ENCODE data around the gene PDLIM7.
A peak's percentile ranks its signal among the peaks of the same experiment; 100 is the strongest.

The PDLIM7 gene

DNA sequence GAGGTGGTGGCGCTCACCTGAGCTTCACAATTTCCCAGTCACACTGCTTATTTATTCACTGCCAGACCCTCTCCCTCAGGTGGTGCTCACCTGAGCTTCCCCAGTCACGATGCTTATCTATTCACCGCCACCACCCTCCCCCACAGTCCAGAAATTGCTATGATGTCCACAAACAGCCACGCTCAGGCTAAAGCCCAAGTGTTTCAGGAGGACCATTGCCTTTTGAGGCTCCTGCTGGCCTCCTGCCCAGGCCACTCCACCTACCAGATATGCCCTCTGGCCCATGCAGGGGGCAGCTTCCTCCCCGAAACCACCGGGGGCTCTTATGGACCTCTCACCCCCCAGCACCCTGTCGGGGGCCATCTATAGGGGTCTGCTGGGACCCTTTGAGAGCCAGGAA is 4.6 kb downstream of the PDLIM7 start:
- H3K79me2 ChIP-seq, result no peaks in the 10 kb centered on the region
- H3K9ac ChIP-seq, result no peak overlapping the region
- no peaks in the 10 kb centered on the region for H3K36me3 ChIP-seq (ENCODE audit: control insufficient read depth, insufficient read depth, low read length)
- no peak overlapping the region for H3K4me2 ChIP-seq (ENCODE audit: low read length)
- no peaks in the 10 kb centered on the region for H3K27me3 ChIP-seq (ENCODE audit: control insufficient read depth, insufficient read depth, low read length)
- H2AFZ ChIP-seq, result no peak overlapping the region
- peak overlapping the region; percentile 84 for H3K27ac ChIP-seq
- TF ChIP-seq CTCF (IDR thresholded peaks at IDR 0.05), result no peak
- H3K9me3 ChIP-seq (ENCODE audit: control insufficient read depth, low read length), result no peaks in the 10 kb centered on the region
- H3K4me1 ChIP-seq, result peaks cover 20% of the 10 kb centered on the region
- H3K4me3 ChIP-seq (ENCODE audit: low read depth, low read length), result no peak overlapping the region

- H3K9me3 ChIP-seq (ENCODE audit: control insufficient read depth, low read length), result no peaks in the 10 kb centered on the region
- no peaks in the 10 kb centered on the region for H3K36me3 ChIP-seq (ENCODE audit: control insufficient read depth, insufficient read depth, low read length)
- H3K27ac ChIP-seq, result peak overlapping the region; percentile 84
- no peak overlapping the region for H3K9ac ChIP-seq
- peaks cover 20% of the 10 kb centered on the region for H3K4me1 ChIP-seq
- H2AFZ ChIP-seq, result no peak overlapping the region
- H3K4me2 ChIP-seq (ENCODE audit: low read length), result no peak overlapping the region
- H3K79me2 ChIP-seq, result no peaks in the 10 kb centered on the region
- no peak overlapping the region for H3K4me3 ChIP-seq (ENCODE audit: low read depth, low read length)
- no peaks in the 10 kb centered on the region for H3K27me3 ChIP-seq (ENCODE audit: control insufficient read depth, insufficient read depth, low read length)
- TF ChIP-seq CTCF (IDR thresholded peaks at IDR 0.05), result no peak
Observed at GRCh38 chr5:177491983-177492746, 5.2 kb downstream of the PDLIM7 start.

DNA sequence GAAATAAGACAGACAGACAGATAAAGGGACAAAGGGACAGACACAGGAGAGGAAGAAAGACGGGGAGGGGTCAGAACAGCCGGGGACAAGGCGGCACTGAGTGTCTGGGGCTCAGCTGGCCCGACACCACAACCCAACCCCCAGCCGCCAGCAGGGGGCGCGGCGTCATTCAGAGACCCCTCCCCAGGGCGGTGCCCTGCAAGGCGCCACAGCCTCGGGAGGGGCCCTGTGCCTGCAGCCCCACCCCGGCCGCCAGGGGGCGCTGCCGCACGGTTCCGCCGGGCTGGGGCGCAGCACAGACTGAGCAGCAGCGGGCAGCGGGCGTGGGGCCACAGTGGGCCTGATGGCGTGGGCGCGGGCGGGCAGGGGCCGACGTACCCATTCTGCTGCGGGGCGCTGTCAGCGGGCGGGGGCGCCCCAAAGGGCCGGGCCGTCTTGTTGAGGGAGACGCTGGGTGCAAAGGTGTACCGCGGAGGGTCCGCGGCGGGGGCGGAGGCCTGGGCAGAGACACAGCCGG is 5.9 kb downstream of the PDLIM7 start:
- Histone ChIP-seq H2AFZ (no peak overlapping the region), H3K79me2 (no peaks in the 10 kb centered on the region), H3K9me3 (ENCODE audit: control insufficient read depth, low read length) (no peaks in the 10 kb centered on the region), H3K4me2 (ENCODE audit: low read length) (no peak overlapping the region), H3K9ac (no peak overlapping the region), H3K36me3 (ENCODE audit: control insufficient read depth, insufficient read depth, low read length) (no peaks in the 10 kb centered on the region), H3K27me3 (ENCODE audit: control insufficient read depth, insufficient read depth, low read length) (no peaks in the 10 kb centered on the region), H3K4me3 (ENCODE audit: low read depth, low read length) (no peak overlapping the region), H3K4me1 (peaks cover 19% of the 10 kb centered on the region), H3K27ac (no peak overlapping the region)
- peak; percentile 58 for TF ChIP-seq CTCF (IDR thresholded peaks at IDR 0.05)

GRCh38 chr5:177490992-177491391 is 6.4 kb downstream of the PDLIM7 start:
- peaks cover 15% of the 10 kb centered on the region for H3K4me1 ChIP-seq
- H2AFZ ChIP-seq, result no peak overlapping the region
- H3K9me3 ChIP-seq (ENCODE audit: control insufficient read depth, low read length), result no peaks in the 10 kb centered on the region
- H3K9ac ChIP-seq, result no peak overlapping the region
- no peak overlapping the region for H3K27ac ChIP-seq
- no peaks in the 10 kb centered on the region for H3K79me2 ChIP-seq
- H3K4me3 ChIP-seq (ENCODE audit: low read depth, low read length), result no peak overlapping the region
- no peaks in the 10 kb centered on the region for H3K36me3 ChIP-seq (ENCODE audit: control insufficient read depth, insufficient read depth, low read length)
- no peak for TF ChIP-seq CTCF (IDR thresholded peaks at IDR 0.05)
- no peak overlapping the region for H3K4me2 ChIP-seq (ENCODE audit: low read length)
- H3K27me3 ChIP-seq (ENCODE audit: control insufficient read depth, insufficient read depth, low read length), result no peaks in the 10 kb centered on the region
